ENCODE results near the gene CT45A2.
"Not testable (repeated sequence)": the region's sequence is repeated elsewhere in the genome, so short reads cannot be mapped to it uniquely, and the experiment has no call there.

CT45A2 gene

DNA sequence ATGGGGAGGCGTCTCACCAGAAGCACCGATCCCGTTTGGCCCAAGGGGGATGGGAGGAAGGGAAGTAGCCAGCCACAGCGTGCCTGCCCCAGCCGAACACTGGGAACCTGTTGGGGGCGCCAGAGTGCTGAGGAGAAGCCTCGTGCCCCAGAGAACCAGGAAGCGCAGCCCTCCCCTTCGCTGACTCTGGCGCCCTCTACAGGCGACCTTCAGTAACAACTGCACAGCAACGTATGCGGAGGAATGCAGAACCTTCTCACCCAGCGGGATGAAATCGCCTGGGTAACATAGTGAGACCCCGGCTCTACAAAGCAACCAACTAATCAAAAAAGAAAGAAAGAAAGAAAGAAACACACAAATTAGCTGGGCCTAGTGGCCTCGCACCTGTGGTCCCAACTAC lies at the start of gene CT45A2:
TSS of gene CT45A2 (minus strand) at position 101 of the 400 bp plus-strand sequence. CDS start 3,747 bp downstream, outside the sequence.
- in situ Hi-C loops (cut with HindIII; ENCODE audit: low sequenced_read_pairs): not testable (repeated sequence)

- in situ Hi-C loops (cut with HindIII; ENCODE audit: low sequenced_read_pairs): not testable (repeated sequence)
Measured at GRCh38 chrX:135854438-135854837, 34.6 kb upstream of the CT45A2 start, which contains the start of gene CT45A8. TSS of gene CT45A8 (minus strand) at chrX:135854538. CDS start at chrX:135850783, 3,755 bp downstream.

DNA sequence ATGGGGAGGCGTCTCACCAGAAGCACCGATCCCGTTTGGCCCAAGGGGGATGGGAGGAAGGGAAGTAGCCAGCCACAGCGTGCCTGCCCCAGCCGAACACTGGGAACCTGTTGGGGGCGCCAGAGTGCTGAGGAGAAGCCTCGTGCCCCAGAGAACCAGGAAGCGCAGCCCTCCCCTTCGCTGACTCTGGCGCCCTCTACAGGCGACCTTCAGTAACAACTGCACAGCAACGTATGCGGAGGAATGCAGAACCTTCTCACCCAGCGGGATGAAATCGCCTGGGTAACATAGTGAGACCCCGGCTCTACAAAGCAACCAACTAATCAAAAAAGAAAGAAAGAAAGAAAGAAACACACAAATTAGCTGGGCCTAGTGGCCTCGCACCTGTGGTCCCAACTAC lies 17.4 kb upstream of the CT45A2 start, which contains the start of gene CT45A7:
TSS of gene CT45A7 (minus strand) at position 101 of the 400 bp plus-strand sequence. CDS start 3,747 bp downstream, outside the sequence.
- in situ Hi-C loops (cut with HindIII; ENCODE audit: low sequenced_read_pairs): not testable (repeated sequence)

- in situ Hi-C loops (cut with HindIII; ENCODE audit: low sequenced_read_pairs): not testable (repeated sequence)
Measured at GRCh38 chrX:135802687-135803086, 17.1 kb downstream of the CT45A2 start, which contains the start of gene CT45A6. TSS of gene CT45A6 (minus strand) at chrX:135802787. CDS start at chrX:135798993, 3,794 bp downstream.

DNA sequence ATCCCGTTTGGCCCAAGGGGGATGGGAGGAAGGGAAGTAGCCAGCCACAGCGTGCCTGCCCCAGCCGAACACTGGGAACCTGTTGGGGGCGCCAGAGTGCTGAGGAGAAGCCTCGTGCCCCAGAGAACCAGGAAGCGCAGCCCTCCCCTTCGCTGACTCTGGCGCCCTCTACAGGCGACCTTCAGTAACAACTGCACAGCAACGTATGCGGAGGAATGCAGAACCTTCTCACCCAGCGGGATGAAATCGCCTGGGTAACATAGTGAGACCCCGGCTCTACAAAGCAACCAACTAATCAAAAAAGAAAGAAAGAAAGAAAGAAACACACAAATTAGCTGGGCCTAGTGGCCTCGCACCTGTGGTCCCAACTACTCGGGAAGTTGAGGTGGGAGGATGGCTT lies 34.4 kb downstream of the CT45A2 start, which contains the start of gene CT45A5:
TSS of gene CT45A5 (minus strand) at position 101 of the 400 bp plus-strand sequence. CDS start 3,774 bp downstream, outside the sequence.
- in situ Hi-C loops (cut with HindIII; ENCODE audit: low sequenced_read_pairs): not testable (repeated sequence)

GRCh38 chrX:135768091-135768490 lies 51.7 kb downstream of the CT45A2 start, which contains the start of gene CT45A3:
TSS of gene CT45A3 (minus strand) at chrX:135768191. CDS start at chrX:135764444, 3,747 bp downstream.
- in situ Hi-C loops (cut with HindIII; ENCODE audit: low sequenced_read_pairs): not testable (repeated sequence)

Measured in DLD1 (cell line).